Trophoblast cell (in vitro differentiated cells and primary cell): ENCODE results near the gene KLHL18.

Source experiments
- DNase-seq, 2 donors: peaks; one replicate each; pipeline ENCODE4 v3.0.0-alpha.2; 2016
- H2AFZ ChIP-seq: 2 replicates; pipeline ENCODE4 v1.6.1; 2013; ENCODE audit warnings: low read length, moderate library complexity, mild to moderate bottlenecking; ENCODE audit not compliant: insufficient read depth, poor library complexity
- H2AK5ac ChIP-seq: 2 replicates; pipeline ENCODE4 v1.6.1; 2013; ENCODE audit warnings: mild to moderate bottlenecking, low read length
- H2BK120ac ChIP-seq: 2 replicates; pipeline ENCODE4 v1.6.1; 2013; ENCODE audit warnings: low read length, mild to moderate bottlenecking, moderate library complexity; ENCODE audit not compliant: insufficient read depth, poor library complexity
- H2BK12ac ChIP-seq: 2 replicates; pipeline ENCODE4 v1.6.1; 2013; ENCODE audit warnings: mild to moderate bottlenecking, low read length, moderate library complexity
- H2BK5ac ChIP-seq: 2 replicates; pipeline ENCODE4 v1.6.1; 2013; ENCODE audit warnings: low read length, low read depth, moderate library complexity, mild to moderate bottlenecking; ENCODE audit not compliant: poor library complexity
- H3K14ac ChIP-seq: 2 replicates; pipeline ENCODE4 v1.6.1; 2013; ENCODE audit warnings: mild to moderate bottlenecking, low read length
- H3K18ac ChIP-seq: 2 replicates; pipeline ENCODE4 v1.6.1; 2013; ENCODE audit warnings: mild to moderate bottlenecking, low read length
- H3K23ac ChIP-seq: 2 replicates; pipeline ENCODE4 v1.6.1; 2013; ENCODE audit warnings: low read length
- H3K27ac ChIP-seq: 2 replicates; pipeline ENCODE4 v1.5.1; 2013; ENCODE audit warnings: low read depth, mild to moderate bottlenecking, inconsistent platforms, low read length, moderate library complexity
- H3K27me3 ChIP-seq: 2 replicates; pipeline ENCODE4 v1.6.1; 2013; ENCODE audit warnings: inconsistent platforms, mild to moderate bottlenecking, low read length, moderate library complexity; ENCODE audit not compliant: insufficient read depth
- H3K36me3 ChIP-seq, 2 experiments: 1 replicate in 1 of 2; 2 replicates in 1 of 2; pipeline ENCODE4 v1.6.1; 2013; ENCODE audit warnings: low read length in 2 of 2, mild to moderate bottlenecking in 2 of 2, moderate library complexity in 1 of 2; ENCODE audit not compliant: insufficient read depth in 2 of 2, control insufficient read depth in 1 of 2
- H3K4ac ChIP-seq: 2 replicates; pipeline ENCODE4 v1.6.1; 2013; ENCODE audit warnings: low read depth, mild to moderate bottlenecking, low read length, moderate library complexity
- H3K4me1 ChIP-seq, 2 experiments: 1 replicate in 1 of 2; 2 replicates in 1 of 2; pipeline ENCODE4 v1.6.1; 2013; ENCODE audit warnings: low read length in 2 of 2, mild to moderate bottlenecking in 2 of 2, moderate library complexity in 1 of 2; ENCODE audit not compliant: insufficient read depth in 2 of 2, control insufficient read depth in 1 of 2
- H3K4me2 ChIP-seq: 2 replicates; pipeline ENCODE4 v1.6.1; 2013; ENCODE audit warnings: inconsistent platforms, mild to moderate bottlenecking, low read length, moderate library complexity
- H3K4me3 ChIP-seq: 2 replicates; pipeline ENCODE4 v1.5.1; 2013; ENCODE audit warnings: mild to moderate bottlenecking, low read depth, low read length, inconsistent platforms
- H3K79me1 ChIP-seq: one replicate; pipeline ENCODE4 v1.6.1; 2013; ENCODE audit warnings: low read length
- H3K79me2 ChIP-seq: 2 replicates; pipeline ENCODE4 v1.6.1; 2013; ENCODE audit warnings: low read length, mild to moderate bottlenecking; ENCODE audit not compliant: control insufficient read depth, insufficient read depth, poor library complexity
- H3K9ac ChIP-seq: 2 replicates; pipeline ENCODE4 v1.6.1; 2013; ENCODE audit warnings: mild to moderate bottlenecking, low read length
- H3K9me3 ChIP-seq: 2 replicates; pipeline ENCODE4 v1.6.1; 2013; ENCODE audit warnings: low read depth, mild to moderate bottlenecking, control low read depth, inconsistent platforms, low read length; ENCODE audit not compliant: insufficient read depth
- H4K12ac ChIP-seq: 2 replicates; pipeline ENCODE4 v1.6.1; 2013; ENCODE audit warnings: low read depth, mild to moderate bottlenecking, low read length, moderate library complexity
- H4K8ac ChIP-seq: 2 replicates; pipeline ENCODE4 v1.6.1; 2013; ENCODE audit warnings: low read depth, mild to moderate bottlenecking, low read length, moderate library complexity
- H4K91ac ChIP-seq: one replicate; pipeline ENCODE4 v1.6.1; 2013; ENCODE audit warnings: low read depth, mild to moderate bottlenecking, low read length, moderate library complexity
- WGBS: extraction: QIAGEN DNeasy Blood & Tissue Kit; methylation state at CpG from one replicate; pipeline ENCODE4 v1.1.7; 2013; ENCODE audit warnings: missing lambda C conversion rate; ENCODE audit not compliant: insufficient read length, insufficient coverage; ENCODE audit errors: extremely low coverage; 5-methylcytosine and 5-hydroxymethylcytosine counted together

KLHL18 gene

DNA sequence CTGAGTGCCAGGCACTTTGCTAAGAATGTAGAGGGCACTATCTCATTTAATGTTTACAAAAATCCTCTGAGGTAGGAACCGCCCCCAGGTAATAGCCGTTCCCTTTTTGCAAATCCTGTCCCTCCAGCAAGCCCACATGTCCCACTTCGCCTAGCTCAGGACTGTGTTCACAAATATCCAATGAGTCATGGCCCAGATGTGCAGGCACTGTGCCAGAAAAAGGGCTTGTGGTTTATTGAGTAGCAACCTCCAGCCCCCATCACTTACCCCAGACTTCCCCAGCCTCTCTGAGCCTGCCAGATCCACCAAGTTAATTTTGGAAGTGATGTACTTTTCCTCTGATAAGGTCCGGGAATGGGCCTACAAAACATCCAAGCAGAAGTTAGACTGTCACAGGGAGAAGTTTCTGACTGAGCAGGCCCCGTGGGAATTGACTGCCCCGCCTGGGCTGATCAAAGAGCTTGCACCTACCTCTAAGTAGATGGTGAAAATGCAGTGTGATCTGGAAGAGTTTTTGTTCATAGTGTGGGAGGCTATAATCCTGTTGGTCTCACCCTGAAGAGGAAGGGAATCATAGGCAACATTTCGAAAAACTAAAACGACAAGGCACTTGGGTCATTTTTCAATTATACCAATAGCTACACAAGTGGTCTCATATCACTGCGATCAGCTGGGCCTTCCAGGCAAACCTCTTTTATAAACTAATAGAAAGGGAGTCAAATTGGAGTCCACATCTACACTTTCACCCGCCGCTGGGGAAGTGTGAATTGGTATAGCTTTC is 15.8 kb upstream of the KLHL18 start:
- Histone ChIP-seq H3K27me3 (no peaks in the 10 kb centered on the region), H4K12ac (no peak overlapping the region), H3K4me1 (peaks cover 2 to 3% of the 10 kb centered on the region in 2 experiments), H2AK5ac (no peak overlapping the region), H4K8ac (no peak overlapping the region), H3K36me3 (no peaks in the 10 kb centered on the region), H2BK12ac (no peak overlapping the region), H2BK120ac (no peak overlapping the region), H3K27ac (no peak overlapping the region), H3K9ac (no peak overlapping the region), H3K79me2 (no peaks in the 10 kb centered on the region), H3K4me2 (no peak overlapping the region), H3K4ac (no peak overlapping the region), H2AFZ (peak overlapping the region; percentile 25), H4K91ac (no peak overlapping the region), H3K23ac (no peak overlapping the region), H3K18ac (no peak overlapping the region), H3K9me3 (no peaks in the 10 kb centered on the region), H3K4me3 (no peak overlapping the region), H3K14ac (no peak overlapping the region), H2BK5ac (no peak overlapping the region), H3K79me1 (no peaks in the 10 kb centered on the region)
- no CpG with 5 or more reads among the region's 11 CpGs for WGBS
- peak; percentile 98 to 100 for DNase-seq

DNA sequence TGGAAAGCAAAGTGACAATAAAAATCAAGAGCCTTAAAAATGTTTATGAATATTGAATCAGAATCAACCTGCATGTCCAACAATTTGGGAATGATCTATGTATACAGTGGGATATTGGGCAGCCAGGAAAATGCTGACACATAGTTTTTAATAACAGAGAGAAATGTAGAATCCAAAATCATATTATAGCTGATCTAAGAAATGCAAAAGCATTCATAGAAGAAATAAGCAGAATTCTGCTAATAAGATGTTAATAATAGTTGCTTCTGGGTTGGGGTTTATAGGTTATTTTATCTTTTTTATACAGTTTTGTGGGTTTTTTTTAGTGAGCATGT is 15.3 kb upstream of the KLHL18 start:
- H3K4ac ChIP-seq, result no peak overlapping the region
- H2AK5ac ChIP-seq, result no peak overlapping the region
- H3K27ac ChIP-seq, result no peak overlapping the region
- no peak overlapping the region for H3K14ac ChIP-seq
- H3K9ac ChIP-seq, result no peak overlapping the region
- H4K8ac ChIP-seq, result no peak overlapping the region
- H2AFZ ChIP-seq, result no peak overlapping the region
- H3K27me3 ChIP-seq, result no peaks in the 10 kb centered on the region
- H3K36me3 ChIP-seq, result no peaks in the 10 kb centered on the region
- no peak overlapping the region for H3K4me3 ChIP-seq
- H3K79me1 ChIP-seq, result no peaks in the 10 kb centered on the region
- H3K4me1 ChIP-seq, result peaks cover 2 to 3% of the 10 kb centered on the region in 2 experiments
- no peak overlapping the region for H4K12ac ChIP-seq
- H3K79me2 ChIP-seq, result no peaks in the 10 kb centered on the region
- no peaks in the 10 kb centered on the region for H3K9me3 ChIP-seq
- no peak for DNase-seq
- no peak overlapping the region for H3K18ac ChIP-seq
- no peak overlapping the region for H3K4me2 ChIP-seq
- no peak overlapping the region for H4K91ac ChIP-seq
- no peak overlapping the region for H2BK120ac ChIP-seq
- no peak overlapping the region for H2BK5ac ChIP-seq
- no peak overlapping the region for H3K23ac ChIP-seq
- H2BK12ac ChIP-seq, result no peak overlapping the region

DNA sequence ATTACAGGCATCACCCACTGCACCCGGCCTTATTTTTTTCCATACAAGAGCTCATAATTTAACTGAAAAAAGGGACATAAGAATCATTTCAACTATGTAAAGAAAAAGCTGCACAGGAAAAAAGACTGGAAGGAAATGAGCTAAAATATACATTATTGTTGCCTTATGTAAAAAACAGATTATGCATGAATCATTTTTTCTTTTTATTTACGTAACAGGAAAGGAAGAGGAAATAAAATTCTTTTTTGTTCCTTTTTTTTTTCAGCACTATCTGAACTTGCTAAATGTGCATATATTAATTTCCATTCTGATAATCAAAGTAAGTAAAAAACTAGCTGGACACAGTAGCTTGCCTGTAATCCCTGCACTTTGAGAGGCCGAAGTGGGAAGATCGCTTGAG is 12.2 kb upstream of the KLHL18 start:
- H3K14ac ChIP-seq, result no peak overlapping the region
- no peak overlapping the region for H3K23ac ChIP-seq
- no peak overlapping the region for H3K4me2 ChIP-seq
- H2BK12ac ChIP-seq, result no peak overlapping the region
- no peaks in the 10 kb centered on the region for H3K36me3 ChIP-seq
- no peaks in the 10 kb centered on the region for H3K79me2 ChIP-seq
- H3K9me3 ChIP-seq, result no peaks in the 10 kb centered on the region
- no peaks in the 10 kb centered on the region for H3K27me3 ChIP-seq
- H2BK5ac ChIP-seq, result no peak overlapping the region
- H2AK5ac ChIP-seq, result no peak overlapping the region
- H2BK120ac ChIP-seq, result no peak overlapping the region
- no peak overlapping the region for H3K18ac ChIP-seq
- WGBS, result no CpG with 5 or more reads among the region's 4 CpGs
- no peak for DNase-seq
- no peak overlapping the region for H4K91ac ChIP-seq
- no peak overlapping the region for H3K4ac ChIP-seq
- H3K79me1 ChIP-seq, result no peaks in the 10 kb centered on the region
- H4K12ac ChIP-seq, result no peak overlapping the region
- H3K9ac ChIP-seq, result no peak overlapping the region
- H3K4me1 ChIP-seq, result peaks cover 2 to 3% of the 10 kb centered on the region in 2 experiments
- H4K8ac ChIP-seq, result no peak overlapping the region
- no peak overlapping the region for H3K27ac ChIP-seq
- H3K4me3 ChIP-seq, result no peak overlapping the region
- H2AFZ ChIP-seq, result no peak overlapping the region

- Histone ChIP-seq H3K79me1 (no peaks in the 10 kb centered on the region), H2BK12ac (no peak overlapping the region), H3K4ac (no peak overlapping the region), H3K18ac (no peak overlapping the region), H3K23ac (no peak overlapping the region), H2BK120ac (no peak overlapping the region), H4K12ac (no peak overlapping the region), H3K9me3 (no peaks in the 10 kb centered on the region), H3K4me2 (no peak overlapping the region), H3K27me3 (no peaks in the 10 kb centered on the region), H3K27ac (no peak overlapping the region), H3K36me3 (no peaks in the 10 kb centered on the region), H4K8ac (no peak overlapping the region), H2BK5ac (no peak overlapping the region), H3K9ac (no peak overlapping the region), H2AFZ (no peak overlapping the region), H3K4me1 (no peaks in the 10 kb centered on the region), H3K4me3 (no peak overlapping the region), H4K91ac (no peak overlapping the region), H2AK5ac (no peak overlapping the region), H3K14ac (no peak overlapping the region), H3K79me2 (no peaks in the 10 kb centered on the region)
- DNase-seq, result no peak
- no CpG with 5 or more reads among the region's 5 CpGs for WGBS
These were observed 9.2 kb upstream of the KLHL18 start for GRCh38 chr3:47273564-47273963.
